H1 (cell line): Measurements from ENCODE around the gene PANX2. TPM values are rescaled to one million over a fixed set of nuclear protein-coding genes. Genes with fewer than 3 reads are reported as not detected.

Source experiments
- CTCF ChIA-PET: fragments of 300-600 bp; sonication (Branson Sonifier 250); formaldehyde crosslinking; loops from one replicate; lab custom pipeline; 2021; ENCODE audit not compliant: partially characterized antibody; lab: Charles Lee
- POLR2A ChIA-PET: fragments of 300-600 bp; sonication (Branson Sonifier 250); formaldehyde crosslinking; loops from one replicate; lab custom pipeline; 2021; ENCODE audit warnings: inconsistent platforms; ENCODE audit not compliant: partially characterized antibody; lab: Charles Lee
- DNase-seq, 2 experiments: peaks; one replicate each; pipeline versions ENCODE4 v3.0.0 to v3.0.0-alpha.2; 2010 to 2022; ENCODE audit warnings: low spot score in 2 of 2, low read depth in 1 of 2, mixed read lengths in 1 of 2
- FAIRE-seq: peaks from 2 replicates; lab custom pipeline; 2011; peaks lifted over from hg19 to GRCh38; lab: Jason Lieb, UNC
- H2AFZ ChIP-seq: 2 replicates; pipeline ENCODE4 v1.8.1; 2012; ENCODE audit warnings: low read length, inconsistent platforms
- H2AK5ac ChIP-seq: 2 replicates; pipeline ENCODE4 v1.6.1; 2013; ENCODE audit warnings: low read depth, low read length
- H2BK120ac ChIP-seq: replicated peaks from 2 replicates; pipeline ENCODE3; 2013; ENCODE audit warnings: low read depth, low read length, inconsistent platforms
- H2BK12ac ChIP-seq: 2 replicates; pipeline ENCODE4 v1.6.1; 2013; ENCODE audit warnings: low read depth, low read length
- H2BK15ac ChIP-seq: 2 replicates; pipeline ENCODE4 v1.6.1; 2013; ENCODE audit warnings: low read length
- H2BK20ac ChIP-seq: 2 replicates; pipeline ENCODE4 v1.6.1; 2013; ENCODE audit warnings: low read length
- H2BK5ac ChIP-seq: 2 replicates; pipeline ENCODE4 v1.6.1; 2013; ENCODE audit warnings: low read depth, low read length
- H3K14ac ChIP-seq: 2 replicates; pipeline ENCODE4 v1.6.1; 2013; ENCODE audit warnings: inconsistent platforms; ENCODE audit not compliant: insufficient read length
- H3K18ac ChIP-seq: 2 replicates; pipeline ENCODE4 v1.6.1; 2013; ENCODE audit warnings: low read length; ENCODE audit errors: extremely low read depth
- H3K23ac ChIP-seq: 2 replicates; pipeline ENCODE4 v1.6.1; 2013; ENCODE audit warnings: inconsistent platforms; ENCODE audit not compliant: insufficient read length
- H3K23me2 ChIP-seq: 2 replicates; pipeline ENCODE4 v1.6.1; 2013; ENCODE audit warnings: low read depth, low read length
- H3K27ac ChIP-seq: 2 replicates; pipeline ENCODE4 v1.6.1; 2011; ENCODE audit warnings: low read depth, low read length, inconsistent platforms
- H3K27me3 ChIP-seq, 4 experiments: replicated peaks in 1 of 4; 1 replicate in 1 of 4; 2 replicates in 3 of 4; pipeline versions ENCODE4 v1.6.1 to v1.8.1; 2011 to 2013; ENCODE audit warnings: low read length in 3 of 4, mild to moderate bottlenecking in 3 of 4, inconsistent platforms in 2 of 4, mixed read lengths in 2 of 4, moderate library complexity in 1 of 4; ENCODE audit not compliant: control insufficient read depth in 3 of 4, insufficient read depth in 3 of 4; ENCODE audit errors: extremely low read depth in 1 of 4
- H3K36me3 ChIP-seq, 4 experiments: 2 replicates each; pipeline versions ENCODE4 v1.6.1 to v1.8.1; 2011 to 2013; ENCODE audit warnings: mild to moderate bottlenecking in 4 of 4, low read length in 3 of 4, moderate library complexity in 2 of 4, control low read depth in 1 of 4, inconsistent platforms in 1 of 4; ENCODE audit not compliant: insufficient read depth in 4 of 4, control insufficient read depth in 2 of 4
- H3K4ac ChIP-seq: replicated peaks from 2 replicates; pipeline ENCODE3; 2013; ENCODE audit warnings: low read length, low read depth, mixed read lengths, inconsistent platforms; ENCODE audit not compliant: insufficient read length
- H3K4me1 ChIP-seq, 4 experiments: replicated peaks in 1 of 4; 1 replicate in 1 of 4; 2 replicates in 3 of 4; pipeline versions ENCODE4 v1.6.1 to v1.8.1; 2011 to 2013; ENCODE audit warnings: low read length in 3 of 4, inconsistent platforms in 2 of 4, mixed read lengths in 1 of 4; ENCODE audit not compliant: insufficient read depth in 4 of 4, control insufficient read depth in 3 of 4
- H3K4me2 ChIP-seq, 2 experiments: 2 replicates each; pipeline versions ENCODE4 v1.6.1 to v1.8.1; 2011 to 2013; ENCODE audit warnings: low read depth in 2 of 2, low read length in 2 of 2, control low read depth in 1 of 2, inconsistent platforms in 1 of 2, mild to moderate bottlenecking in 1 of 2; ENCODE audit not compliant: insufficient read depth in 1 of 2
- H3K4me3 ChIP-seq, 4 experiments: fragments of 200-600, 300-600 bp in 1 of 4; sonication (generic), shearing (Covaris generic), sonication (Bioruptor Twin) in 1 of 4; 2 replicates each; pipeline versions ENCODE4 v1.5.1 to v1.8.1; 2011 to 2016; ENCODE audit warnings: low read length in 4 of 4, low read depth in 3 of 4, control low read depth in 2 of 4, inconsistent platforms in 2 of 4, mild to moderate bottlenecking in 2 of 4, mixed read lengths in 1 of 4, moderate library complexity in 1 of 4; ENCODE audit not compliant: insufficient read depth in 2 of 4; ENCODE audit errors: extremely low read depth in 1 of 4
- H3K56ac ChIP-seq: replicated peaks from 2 replicates; pipeline ENCODE3; 2013; ENCODE audit warnings: low read depth, mild to moderate bottlenecking, mixed read lengths, low read length, inconsistent platforms; ENCODE audit not compliant: insufficient read length
- H3K79me1 ChIP-seq: 2 replicates; pipeline ENCODE4 v1.6.1; 2013; ENCODE audit warnings: low read depth, low read length, control low read depth
- H3K79me2 ChIP-seq, 2 experiments: 2 replicates each; pipeline versions ENCODE4 v1.6.1 to v1.8.1; 2012 to 2013; ENCODE audit warnings: low read length in 2 of 2, mild to moderate bottlenecking in 2 of 2, inconsistent platforms in 1 of 2; ENCODE audit not compliant: insufficient read depth in 2 of 2, control insufficient read depth in 1 of 2
- H3K9ac ChIP-seq, 4 experiments: replicated peaks in 1 of 4; 1 replicate in 1 of 4; 2 replicates in 3 of 4; pipeline versions ENCODE4 v1.6.1 to v1.8.1; 2011 to 2013; ENCODE audit warnings: low read depth in 3 of 4, low read length in 3 of 4, control low read depth in 2 of 4, mild to moderate bottlenecking in 2 of 4, moderate library complexity in 2 of 4, inconsistent platforms in 1 of 4; ENCODE audit errors: extremely low read depth in 1 of 4
- H3K9me3 ChIP-seq, 2 experiments: 2 replicates each; pipeline versions ENCODE4 v1.6.1 to v1.8.1; 2012 to 2013; ENCODE audit warnings: mild to moderate bottlenecking in 2 of 2, moderate library complexity in 2 of 2, control low read depth in 1 of 2, inconsistent platforms in 1 of 2, low read depth in 1 of 2, low read length in 1 of 2, mixed read lengths in 1 of 2; ENCODE audit not compliant: insufficient read depth in 2 of 2
- H4K20me1 ChIP-seq, 2 experiments: replicated peaks in 1 of 2; 2 replicates each; pipeline versions ENCODE3 to v1.8.1; 2011 to 2013; ENCODE audit warnings: inconsistent platforms in 2 of 2, low read length in 2 of 2, mild to moderate bottlenecking in 1 of 2; ENCODE audit not compliant: insufficient read depth in 2 of 2, control insufficient read depth in 1 of 2
- H4K5ac ChIP-seq: 2 replicates; pipeline ENCODE4 v1.6.1; 2013; ENCODE audit warnings: low read length, low read depth, mixed read lengths, inconsistent platforms; ENCODE audit not compliant: insufficient read length
- H4K8ac ChIP-seq: 2 replicates; pipeline ENCODE4 v1.8.0; 2013; ENCODE audit warnings: mild to moderate bottlenecking, moderate library complexity, low read length, inconsistent platforms; ENCODE audit not compliant: insufficient read depth; ENCODE audit errors: extremely low read depth
- H4K91ac ChIP-seq: replicated peaks from 2 replicates; pipeline ENCODE3; 2013; ENCODE audit warnings: low read length, mixed read lengths, inconsistent platforms; ENCODE audit not compliant: insufficient read length
- BRCA1 ChIP-seq: IDR thresholded peaks from 2 replicates; pipeline ENCODE4 v1.6.1; 2012; ENCODE audit warnings: low read depth, low read length, improper control_type of control experiment
- CBX8 ChIP-seq: fragments of 300-800, 300-1000 bp; sonication (generic); IDR thresholded peaks from 2 replicates; pipeline ENCODE4 v1.7.1; 2016; ENCODE audit warnings: low read depth, low read length, borderline replicate concordance
- NANOG ChIP-seq: IDR thresholded peaks from 2 replicates; pipeline ENCODE4 v1.6.1; 2011; ENCODE audit warnings: low read length, low read depth, mild to moderate bottlenecking, inconsistent platforms; ENCODE audit not compliant: insufficient read depth, poor library complexity, severe bottlenecking
- POU5F1 ChIP-seq: IDR thresholded peaks from 2 replicates; pipeline ENCODE4 v1.6.1; 2011; ENCODE audit warnings: low read depth, mild to moderate bottlenecking, low read length, moderate library complexity
- SP2 ChIP-seq: IDR thresholded peaks from 2 replicates; pipeline ENCODE4 v1.6.1; 2012; ENCODE audit warnings: mild to moderate bottlenecking, low read length, inconsistent platforms
- WGBS, 2 experiments: shearing (Covaris generic) in 1 of 2; methylation state at CpG; one replicate each; pipeline versions ENCODE4 v1.1.6 to v1.1.7; 2013 to 2015; ENCODE audit warnings: low lambda C conversion rate in 2 of 2, mixed read lengths in 2 of 2, inconsistent platforms in 1 of 2, low coverage in 1 of 2, missing lambda C conversion rate in 1 of 2; ENCODE audit not compliant: insufficient replicate concordance in 2 of 2, insufficient coverage in 1 of 2, insufficient read length in 1 of 2; ENCODE audit errors: extremely low coverage in 1 of 2, missing lambda C conversion rate in 1 of 2; 5-methylcytosine and 5-hydroxymethylcytosine counted together
- polyA plus RNA-seq, 7 experiments: library from polyadenylated mRNA; depleted of rRNA in 3 of 7; stranded (reverse) in 5 of 7; unstranded in 2 of 7; fragments of >200 nt in 5 of 7; fragments of 200-250 nt in 2 of 7; gene quantifications; 1 replicate in 5 of 7; 2 replicates in 1 of 7; 4 replicates in 1 of 7; pipeline versions ENCODE4 v1.2.1 to v1.2.3, GENCODE V29; 2011 to 2013; ENCODE audit warnings: missing spikeins in 2 of 7, mixed read lengths in 2 of 7
- total RNA-seq: library from RNA; stranded (reverse); fragmentation: NEBNext Ultra II Directional; extraction: Animal tissue kit (Norgen Biotek cat#: 25700); gene quantifications from 2 replicates; pipeline ENCODE4 v1.2.1, GENCODE V29; 2021

The PANX2 gene
- total and polyA plus RNA-seq, 2 of the 8 experiments (the other 6 are each of a cell fraction or from before 2014, with no cell fraction given), result 3.5 to 5.0 TPM

GRCh38 chr22:50138988-50139387, 31.5 kb upstream of the PANX2 start:
- H4K91ac ChIP-seq, result no peak overlapping the region
- ChIA-PET POLR2A (interaction anchor here (0.7 kb wide), 1 partner anchor 9 kb away, joined by 4 read pairs; no protein-coding TSS in a partner anchor), CTCF (interaction anchor here (0.6 kb wide), 1 partner anchor 11 kb away, joined by 3 read pairs; no protein-coding TSS in a partner anchor)
- H3K4ac ChIP-seq, result no peak overlapping the region
- no peaks in the 10 kb centered on the region for H3K23me2 ChIP-seq
- no peaks in the 10 kb centered on the region for H3K79me2 ChIP-seq
- H3K14ac ChIP-seq, result no peak overlapping the region
- H3K4me1 ChIP-seq, result no peaks in the 10 kb centered on the region
- no peaks in the 10 kb centered on the region for H4K20me1 ChIP-seq
- H3K23ac ChIP-seq, result no peak overlapping the region
- no peak overlapping the region for H3K4me3 ChIP-seq
- H3K27ac ChIP-seq, result no peak overlapping the region
- H2BK5ac ChIP-seq, result no peak overlapping the region
- no peaks in the 10 kb centered on the region for H3K27me3 ChIP-seq
- H2BK15ac ChIP-seq, result no peak overlapping the region
- H2BK20ac ChIP-seq, result no peak overlapping the region
- no peak overlapping the region for H2BK12ac ChIP-seq
- no peak for DNase-seq
- H2AFZ ChIP-seq, result no peak overlapping the region
- no peak overlapping the region for H4K8ac ChIP-seq
- no peak overlapping the region for H3K56ac ChIP-seq
- H4K5ac ChIP-seq, result no peak overlapping the region
- no peak overlapping the region for H3K18ac ChIP-seq
- H3K9ac ChIP-seq, result no peak overlapping the region
- no peaks in the 10 kb centered on the region for H3K36me3 ChIP-seq
- TF ChIP-seq BRCA1 (no peak), NANOG (no peak), SP2 (no peak), POU5F1 (no peak), CBX8 (no peak)
- TF ChIP-seq, all 59 proteins: peak for 0
- Histone ChIP-seq H3K79me1 (no peaks in the 10 kb centered on the region), H3K9me3 (no peaks in the 10 kb centered on the region), H3K4me2 (no peak overlapping the region), H2BK120ac (no peak overlapping the region), H2AK5ac (no peak overlapping the region)
- FAIRE-seq, result no peak
- WGBS, 2 experiments, result 90% methylated on average over 9 of the region's 9 CpGs; no CpG with 5 or more reads in 1 of the 2 experiments
